ENCODE measurements around the gene IFRD2. TPM values are rescaled to one million over a fixed set of nuclear protein-coding genes. Genes with fewer than 3 reads are reported as not detected.

IFRD2 gene
- polyA plus RNA-seq, 1 experiment: 19.3 TPM

DNA sequence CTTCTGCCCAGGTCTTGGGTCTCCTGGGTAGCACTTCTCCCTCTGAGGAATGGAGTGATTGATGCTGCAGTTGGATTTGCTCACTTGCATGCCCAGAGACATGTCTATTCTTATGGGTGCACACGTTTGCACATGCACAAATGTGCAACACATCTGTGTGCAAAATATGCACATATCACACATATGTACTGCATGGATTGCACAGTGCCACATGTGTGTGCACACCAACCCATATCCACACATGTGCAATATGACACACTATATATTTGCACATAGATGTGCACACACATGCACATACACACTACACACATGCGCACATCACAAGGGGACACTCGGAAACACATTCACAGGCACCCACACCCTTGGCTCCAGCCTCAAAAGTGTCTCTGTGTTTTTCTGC lies 24.0 kb downstream of the IFRD2 start:
- H3K27ac ChIP-seq (ENCODE audit: low read depth, low read length): no peak overlapping the region
- no peaks in the 10 kb centered on the region for H3K9me3 ChIP-seq (ENCODE audit: control insufficient read depth, insufficient read depth, low read length)
- TF ChIP-seq, protein P1, sequence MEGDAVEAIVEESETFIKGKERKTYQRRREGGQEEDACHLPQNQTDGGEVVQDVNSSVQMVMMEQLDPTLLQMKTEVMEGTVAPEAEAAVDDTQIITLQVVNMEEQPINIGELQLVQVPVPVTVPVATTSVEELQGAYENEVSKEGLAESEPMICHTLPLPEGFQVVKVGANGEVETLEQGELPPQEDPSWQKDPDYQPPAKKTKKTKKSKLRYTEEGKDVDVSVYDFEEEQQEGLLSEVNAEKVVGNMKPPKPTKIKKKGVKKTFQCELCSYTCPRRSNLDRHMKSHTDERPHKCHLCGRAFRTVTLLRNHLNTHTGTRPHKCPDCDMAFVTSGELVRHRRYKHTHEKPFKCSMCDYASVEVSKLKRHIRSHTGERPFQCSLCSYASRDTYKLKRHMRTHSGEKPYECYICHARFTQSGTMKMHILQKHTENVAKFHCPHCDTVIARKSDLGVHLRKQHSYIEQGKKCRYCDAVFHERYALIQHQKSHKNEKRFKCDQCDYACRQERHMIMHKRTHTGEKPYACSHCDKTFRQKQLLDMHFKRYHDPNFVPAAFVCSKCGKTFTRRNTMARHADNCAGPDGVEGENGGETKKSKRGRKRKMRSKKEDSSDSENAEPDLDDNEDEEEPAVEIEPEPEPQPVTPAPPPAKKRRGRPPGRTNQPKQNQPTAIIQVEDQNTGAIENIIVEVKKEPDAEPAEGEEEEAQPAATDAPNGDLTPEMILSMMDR (IDR thresholded peaks at IDR 0.05; ENCODE audit: low read depth, low read length): no peak
- DNase-seq (ENCODE audit: low read depth, low spot score): no peak
- POLR2A ChIA-PET: interaction anchor here (0.9 to 2.0 kb wide), 2 partner anchors 11 to 33 kb away, joined by 3 to 5 read pairs; partner anchors contain the start of genes GNAI2 and LSMEM2
- H3K27me3 ChIP-seq (ENCODE audit: control insufficient read depth, insufficient read depth, low read length): no peaks in the 10 kb centered on the region
- peak overlapping the region; percentile 49 for H3K4me3 ChIP-seq (ENCODE audit: low read depth, low read length)
- CTCF ChIA-PET: interaction anchor here (0.5 to 0.8 kb wide), 2 partner anchors 9 to 40 kb away, joined by 3 to 6 read pairs; no protein-coding TSS in a partner anchor

DNA sequence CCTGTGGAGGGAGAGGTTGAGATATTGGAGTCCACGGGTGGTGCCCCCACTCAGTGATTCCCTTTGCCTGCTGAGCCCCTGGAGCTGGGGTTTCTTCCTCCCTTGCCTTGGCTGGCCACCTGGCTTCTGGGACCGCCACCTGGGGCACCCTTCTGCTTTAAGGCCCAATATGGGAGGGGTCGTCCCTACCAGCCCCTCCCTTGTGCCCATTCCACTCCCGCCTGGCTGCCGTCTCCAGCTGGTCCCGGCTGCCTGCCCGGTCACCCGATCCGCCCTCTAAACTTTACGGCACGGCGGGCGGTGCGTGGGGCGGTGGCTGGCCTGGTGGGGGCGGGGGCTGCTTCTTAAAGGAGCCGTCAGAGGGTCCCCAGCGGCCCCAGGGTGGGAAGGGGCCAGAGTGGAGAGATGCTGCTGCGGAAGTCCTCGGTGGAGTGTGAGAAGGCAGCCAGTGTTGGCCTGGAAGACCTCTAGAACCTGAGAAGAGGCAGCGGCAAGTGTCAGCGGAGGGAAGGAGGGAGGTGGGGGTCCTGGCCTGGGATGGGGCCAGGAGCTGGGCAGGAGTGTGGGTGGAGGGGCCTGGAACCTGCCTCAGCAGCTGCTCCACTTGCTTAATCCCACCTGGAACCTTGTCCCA lies 24.8 kb downstream of the IFRD2 start:
- DNase-seq (ENCODE audit: low read depth, low spot score): no peak
- CTCF ChIA-PET: interaction anchor here (0.8 to 1.6 kb wide), 5 partner anchors 8 to 75 kb away, joined by 3 to 7 read pairs (median 3); no protein-coding TSS in a partner anchor
- TF ChIP-seq, protein P1 (IDR thresholded peaks at IDR 0.05; ENCODE audit: low read depth, low read length): no peak
- no peak overlapping the region for H3K27ac ChIP-seq (ENCODE audit: low read depth, low read length)
- H3K27me3 ChIP-seq (ENCODE audit: control insufficient read depth, insufficient read depth, low read length): no peaks in the 10 kb centered on the region
- peak overlapping the region; percentile 49 for H3K4me3 ChIP-seq (ENCODE audit: low read depth, low read length)
- no peaks in the 10 kb centered on the region for H3K9me3 ChIP-seq (ENCODE audit: control insufficient read depth, insufficient read depth, low read length)
- POLR2A ChIA-PET: interaction anchor here (0.9 to 2.0 kb wide), 3 partner anchors 12 to 32 kb away, joined by 3 to 5 read pairs (median 3); partner anchors contain the start of genes GNAI2 and LSMEM2

DNA sequence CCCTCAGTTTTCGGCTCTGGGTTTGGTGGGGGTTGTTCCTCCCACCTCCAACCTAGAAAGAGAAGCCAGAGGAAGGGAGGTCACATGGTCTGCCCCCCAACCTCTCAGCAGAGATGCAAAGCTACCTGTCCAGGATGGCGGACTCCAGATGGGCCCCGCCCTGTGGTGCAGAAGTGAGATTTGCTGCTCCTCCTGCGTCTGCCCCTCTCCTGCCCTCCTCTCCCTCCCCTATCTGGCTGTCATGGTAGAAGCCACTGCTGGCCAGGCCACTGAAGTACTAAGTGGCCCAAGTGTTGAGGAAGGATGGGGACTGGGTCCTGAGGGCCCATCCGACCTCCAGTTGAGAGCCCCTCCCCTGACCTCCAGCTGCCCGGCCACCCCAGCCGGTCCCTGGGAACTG lies 25.4 kb downstream of the IFRD2 start:
- TF ChIP-seq, protein P1 (IDR thresholded peaks at IDR 0.05; ENCODE audit: low read depth, low read length): no peak
- ChIA-PET CTCF (interaction anchor here (0.9 to 1.6 kb wide), 4 partner anchors 10 to 74 kb away, joined by 3 to 7 read pairs (median 4); no protein-coding TSS in a partner anchor), POLR2A (interaction anchor here (1.0 to 2.0 kb wide), 2 partner anchors 13 to 27 kb away, joined by 3 to 5 read pairs; partner anchors contain the start of gene LSMEM2)
- Histone ChIP-seq H3K27me3 (ENCODE audit: control insufficient read depth, insufficient read depth, low read length) (no peaks in the 10 kb centered on the region), H3K4me3 (ENCODE audit: low read depth, low read length) (peak overlapping the region; percentile 49), H3K9me3 (ENCODE audit: control insufficient read depth, insufficient read depth, low read length) (no peaks in the 10 kb centered on the region), H3K27ac (ENCODE audit: low read depth, low read length) (peak overlapping the region; percentile 11)
- DNase-seq (ENCODE audit: low read depth, low spot score): no peak

DNA sequence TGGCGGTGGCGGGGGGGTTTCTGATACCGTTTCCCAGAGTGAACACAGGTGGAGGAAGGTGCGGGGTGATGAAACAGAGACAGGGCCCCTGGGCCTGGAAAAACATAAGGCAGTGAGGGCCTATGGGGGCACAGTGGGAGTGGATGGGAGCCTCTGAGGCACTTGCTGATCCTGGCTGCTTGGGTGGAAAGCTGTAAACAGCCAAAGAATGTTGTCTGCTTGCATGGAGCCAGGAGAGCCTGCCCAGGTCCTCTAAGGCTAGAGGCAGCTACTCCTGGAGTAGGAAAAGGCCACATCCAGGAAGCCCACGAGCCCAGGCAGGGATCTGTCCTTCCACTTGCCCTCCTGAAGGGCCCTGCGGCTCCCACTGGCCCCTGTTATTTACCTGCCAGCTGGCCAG lies 26.2 kb downstream of the IFRD2 start:
- CTCF ChIA-PET: interaction anchor here (1.3 to 1.6 kb wide), 2 partner anchors 9 to 19 kb away, joined by 4 to 7 read pairs; no protein-coding TSS in a partner anchor
- POLR2A ChIA-PET: interaction anchor here (2.0 kb wide), 1 partner anchor 13 kb away, joined by 5 read pairs; the partner anchor contains the start of gene LSMEM2
- peak overlapping the region; percentile 84 for H3K27ac ChIP-seq (ENCODE audit: low read depth, low read length)

More for the DNA sequence above, 26.2 kb downstream of the IFRD2 start:
- Histone ChIP-seq H3K4me3 (ENCODE audit: low read depth, low read length) (no peak overlapping the region), H3K9me3 (ENCODE audit: control insufficient read depth, insufficient read depth, low read length) (no peaks in the 10 kb centered on the region), H3K27me3 (ENCODE audit: control insufficient read depth, insufficient read depth, low read length) (no peaks in the 10 kb centered on the region)
- no peak for DNase-seq (ENCODE audit: low read depth, low spot score)
- TF ChIP-seq, protein P1 (IDR thresholded peaks at IDR 0.05; ENCODE audit: low read depth, low read length): no peak
